ENCODE results near the gene IZUMO2. TPM values are rescaled to one million over a fixed set of nuclear protein-coding genes. Genes with fewer than 3 reads are reported as not detected.
A peak's percentile ranks its signal among the peaks of the same experiment; 100 is the strongest.

Gene IZUMO2
- total and polyA plus RNA-seq, 9 of the 15 experiments (the other 6 are each of a cell fraction or from before 2014, with no cell fraction given) = not detected

GRCh38 chr19:50178320-50178719 lies 15.2 kb upstream of the IZUMO2 start (continued):
- TF ChIP-seq ZBTB40 (IDR thresholded peaks at IDR 0.05) (peak; percentile 97), ZBTB40 (CRISPR knock-in tag; IDR thresholded peaks at IDR 0.05) (peak; percentile 95), BMI1 (IDR thresholded peaks at IDR 0.05; ENCODE audit: low read length) (no peak), ZNF699 (CRISPR knock-in tag; IDR thresholded peaks at IDR 0.05; ENCODE audit: insufficient replicate concordance) (no peak), TAF9B (IDR thresholded peaks at IDR 0.05; ENCODE audit: partially characterized antibody) (no peak), E2F3 (CRISPR knock-in tag; IDR thresholded peaks at IDR 0.05) (no peak), ADNP (tag; IDR thresholded peaks at IDR 0.05) (no peak), ZNF146 (CRISPR knock-in tag; IDR thresholded peaks at IDR 0.05; ENCODE audit: unreplicated experiment) (no peak)
